Cardiac septum (tissue), 1 donor: ENCODE results near the gene BORCS6. TPM values are rescaled to one million over a fixed set of nuclear protein-coding genes. Genes with fewer than 3 reads are reported as not detected.
A peak's percentile ranks its signal among the peaks of the same experiment; 100 is the strongest.
"Not testable (repeated sequence)": the region's sequence is repeated elsewhere in the genome, so short reads cannot be mapped to it uniquely, and the experiment has no call there.

Experiments
- DNase-seq: peaks from one replicate; pipeline ENCODE4 v3.0.0-alpha.2; 2020; ENCODE audit warnings: low spot score
- intact Hi-C: fragments of 100-400 bp; cut with DNase I; formaldehyde crosslinking; loops from one replicate; pipeline ENCODE4 v1.14.0; 2022
- total RNA-seq: library from RNA; stranded (reverse); fragmentation: NEBNext Ultra II Directional; extraction: Animal tissue kit (Norgen Biotek cat#: 25700); gene quantifications from one replicate; pipeline ENCODE4 v1.2.1, GENCODE V29; 2021
- donor health status: DM: no; HTN: no; CAD: no.

BORCS6 gene
- total RNA-seq, 1 donor from 2014 or later = 6.8 TPM

GRCh38 chr17:8220783-8221662 lies 31.0 kb upstream of the BORCS6 start:
- intact Hi-C loops = loop anchor here (10.0 kb wide), 1 partner anchor 154 kb away; the partner anchor contains the start of gene KRABD2
- peak; percentile 91 for DNase-seq

- intact Hi-C loops, DNase-seq: not testable (repeated sequence)
These were observed 24.0 kb upstream of the BORCS6 start for GRCh38 chr17:8214000-8214399.

- DNase-seq = no peak
- intact Hi-C loops = no loop called here
These were observed 22.6 kb upstream of the BORCS6 start for GRCh38 chr17:8212312-8213180.

GRCh38 chr17:8210761-8211458 lies 20.9 kb upstream of the BORCS6 start:
- no peak for DNase-seq
- intact Hi-C loops = no loop called here

- peak; percentile 97 for DNase-seq
- intact Hi-C loops = no loop called here
These were observed 20.2 kb upstream of the BORCS6 start, which contains the start of gene AURKB for GRCh38 chr17:8209907-8210760. Gene AURKB (minus strand): TSS chr17:8210575. CDS start chr17:8210224, 351 bp downstream.

- intact Hi-C loops = no loop called here
- DNase-seq = no peak
These were observed 16.6 kb upstream of the BORCS6 start for GRCh38 chr17:8206536-8206935.

- DNase-seq = no peak
- intact Hi-C loops = no loop called here
These were observed 15.0 kb upstream of the BORCS6 start for GRCh38 chr17:8204761-8205555.

- peak; percentile 90 for DNase-seq
- intact Hi-C loops = no loop called here
These were observed 2.3 kb upstream of the BORCS6 start for GRCh38 chr17:8192070-8192815.

- no peak for DNase-seq
- intact Hi-C loops = no loop called here
These were observed 526 bp upstream of the BORCS6 start for GRCh38 chr17:8190506-8190905.

GRCh38 chr17:8189041-8189710 lies 804 bp downstream of the BORCS6 start:
- intact Hi-C loops = loop anchor here (5.0 kb wide), 1 partner anchor 52 kb away; no protein-coding TSS in a partner anchor
- DNase-seq = no peak

GRCh38 chr17:8188263-8188839 lies 1.6 kb downstream of the BORCS6 start:
- no peak for DNase-seq
- intact Hi-C loops = loop anchor here (5.0 kb wide), 1 partner anchor 51 kb away; no protein-coding TSS in a partner anchor

GRCh38 chr17:8187517-8188262 lies 2.3 kb downstream of the BORCS6 start:
- intact Hi-C loops = loop anchor here (2.0 to 5.0 kb wide), 3 partner anchors 31 to 69 kb away; partner anchors contain the start of gene ALOXE3
- peak; percentile 86 for DNase-seq

- intact Hi-C loops = loop anchor here (1.0 to 5.0 kb wide), 4 partner anchors 30 to 68 kb away; partner anchors contain the start of gene ALOXE3
- peak; percentile 95 for DNase-seq
These were observed 3.0 kb downstream of the BORCS6 start for GRCh38 chr17:8186787-8187516.

GRCh38 chr17:8186446-8186786 lies 3.6 kb downstream of the BORCS6 start:
- no peak for DNase-seq
- intact Hi-C loops = loop anchor here (1.0 to 5.0 kb wide), 4 partner anchors 30 to 68 kb away; partner anchors contain the start of gene ALOXE3
